GM13977 (cell line): ENCODE data around the gene PLEKHA8.

Source experiments
- DNase-seq: peaks from one replicate; pipeline ENCODE4 v3.0.0; 2012; ENCODE audit warnings: low spot score
- in situ Hi-C: fragments of 300-500 bp; cut with MboI; formaldehyde crosslinking; loops from one replicate; pipeline ENCODE4 v1.12.0; 2022; ENCODE audit warnings: low sequenced_read_pairs, low pct_unique_long_range_greater_than_20kb, mixed read lengths, inconsistent platforms; ENCODE audit not compliant: unreplicated experiment
- TF ChIP-seq, protein P1 (sequence below): IDR thresholded peaks from 2 replicates; pipeline ENCODE4 v1.5.1; 2012; ENCODE audit warnings: mild to moderate bottlenecking, control low read depth; ENCODE audit not compliant: insufficient read depth; ENCODE audit errors: extremely low read depth, missing control alignments

PLEKHA8 gene

DNA sequence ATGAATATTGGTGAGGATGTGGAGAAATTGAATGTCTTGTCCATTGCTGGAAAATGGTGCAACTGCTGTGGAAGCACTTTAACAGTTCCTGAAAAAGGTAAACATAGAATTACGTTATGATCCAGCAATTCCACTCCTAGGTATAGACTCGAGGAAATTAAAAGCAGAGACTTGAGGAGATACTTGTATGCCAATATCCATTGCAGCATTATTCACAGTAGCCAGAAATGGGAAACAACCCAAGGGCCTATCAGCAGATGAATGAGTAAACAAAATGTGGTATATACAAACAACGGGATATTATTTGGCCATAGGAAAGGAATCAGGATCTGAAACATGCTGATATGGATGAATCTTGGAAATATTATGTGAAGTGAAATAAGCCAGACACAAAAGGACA lies 74.1 kb downstream of the PLEKHA8 start:
- TF ChIP-seq, protein P1, sequence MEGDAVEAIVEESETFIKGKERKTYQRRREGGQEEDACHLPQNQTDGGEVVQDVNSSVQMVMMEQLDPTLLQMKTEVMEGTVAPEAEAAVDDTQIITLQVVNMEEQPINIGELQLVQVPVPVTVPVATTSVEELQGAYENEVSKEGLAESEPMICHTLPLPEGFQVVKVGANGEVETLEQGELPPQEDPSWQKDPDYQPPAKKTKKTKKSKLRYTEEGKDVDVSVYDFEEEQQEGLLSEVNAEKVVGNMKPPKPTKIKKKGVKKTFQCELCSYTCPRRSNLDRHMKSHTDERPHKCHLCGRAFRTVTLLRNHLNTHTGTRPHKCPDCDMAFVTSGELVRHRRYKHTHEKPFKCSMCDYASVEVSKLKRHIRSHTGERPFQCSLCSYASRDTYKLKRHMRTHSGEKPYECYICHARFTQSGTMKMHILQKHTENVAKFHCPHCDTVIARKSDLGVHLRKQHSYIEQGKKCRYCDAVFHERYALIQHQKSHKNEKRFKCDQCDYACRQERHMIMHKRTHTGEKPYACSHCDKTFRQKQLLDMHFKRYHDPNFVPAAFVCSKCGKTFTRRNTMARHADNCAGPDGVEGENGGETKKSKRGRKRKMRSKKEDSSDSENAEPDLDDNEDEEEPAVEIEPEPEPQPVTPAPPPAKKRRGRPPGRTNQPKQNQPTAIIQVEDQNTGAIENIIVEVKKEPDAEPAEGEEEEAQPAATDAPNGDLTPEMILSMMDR, result no peak
- in situ Hi-C loops, result no loop called here

DNA sequence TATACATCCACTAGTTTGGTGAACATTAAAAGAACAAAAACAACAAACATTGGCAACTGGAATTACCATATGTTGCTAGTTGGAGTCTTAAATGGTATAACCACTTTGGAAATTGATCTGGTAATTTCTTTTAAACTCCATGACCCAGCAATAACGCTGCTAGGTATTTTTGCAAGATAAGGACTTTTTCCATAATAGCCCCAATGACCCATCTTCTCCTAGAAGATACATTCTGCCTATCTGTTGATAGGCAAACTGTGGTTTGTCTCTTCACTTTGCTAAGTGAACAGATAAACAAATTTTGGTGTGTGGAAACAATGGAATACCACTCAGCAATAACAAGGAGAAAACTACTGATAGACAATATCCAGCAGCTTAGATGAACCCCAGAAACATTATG lies 75.9 kb downstream of the PLEKHA8 start:
- TF ChIP-seq, protein P1, result no peak
- in situ Hi-C loops, result no loop called here
- DNase-seq, result no peak

More for the DNA sequence above, 74.1 kb downstream of the PLEKHA8 start:
- DNase-seq, result no peak

DNA sequence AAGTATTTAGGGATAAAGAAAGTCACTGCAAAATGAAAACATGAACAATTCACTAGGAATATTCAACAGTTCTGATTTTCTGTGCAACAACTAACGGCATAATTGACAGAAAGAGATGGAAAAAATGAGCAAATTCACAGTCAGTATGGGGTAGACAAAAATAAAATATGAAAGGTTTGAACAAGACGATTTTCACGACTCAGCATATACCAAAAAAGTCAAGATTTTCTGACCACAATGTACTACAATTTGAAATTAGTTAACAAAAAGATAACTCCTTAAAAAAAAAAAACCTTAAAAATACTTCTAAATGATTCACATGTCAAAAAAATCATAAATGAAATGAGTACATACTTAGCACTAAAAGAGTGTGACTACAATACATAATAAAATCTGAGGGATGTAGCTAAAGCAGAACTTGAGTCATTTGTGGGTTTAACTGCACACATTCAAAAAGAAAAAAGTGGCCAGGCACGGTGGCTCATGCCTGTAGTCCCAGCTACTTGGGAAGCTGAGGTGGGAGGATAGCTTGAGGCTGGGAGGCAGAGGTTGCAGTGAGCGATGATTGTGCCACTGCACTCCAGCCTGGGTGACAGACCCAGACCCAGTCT lies 84.0 kb downstream of the PLEKHA8 start:
- no peak for DNase-seq
- TF ChIP-seq, protein P1, result no peak
- in situ Hi-C loops, result no loop called here

DNA sequence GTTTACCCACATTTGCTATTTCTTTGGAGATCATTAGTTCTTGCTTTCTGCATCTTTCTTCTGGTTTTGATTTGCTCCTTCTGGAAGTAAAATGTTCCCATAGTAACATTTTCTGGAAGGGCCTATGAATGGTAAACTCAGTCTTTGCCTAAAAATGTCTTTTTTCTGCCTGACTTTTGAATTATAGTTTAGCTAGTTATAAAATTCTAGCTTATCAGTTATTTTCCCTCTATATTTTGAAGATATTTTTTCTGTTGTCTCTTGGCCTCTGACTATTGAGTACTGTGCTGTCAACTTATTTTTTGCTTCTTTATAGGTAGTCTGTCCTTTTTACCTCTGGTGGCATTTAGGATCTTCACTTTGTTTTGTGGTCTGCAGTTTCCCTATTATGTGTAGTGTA lies 84.9 kb downstream of the PLEKHA8 start:
- in situ Hi-C loops, result no loop called here
- no peak for DNase-seq
- TF ChIP-seq, protein P1, result no peak

DNA sequence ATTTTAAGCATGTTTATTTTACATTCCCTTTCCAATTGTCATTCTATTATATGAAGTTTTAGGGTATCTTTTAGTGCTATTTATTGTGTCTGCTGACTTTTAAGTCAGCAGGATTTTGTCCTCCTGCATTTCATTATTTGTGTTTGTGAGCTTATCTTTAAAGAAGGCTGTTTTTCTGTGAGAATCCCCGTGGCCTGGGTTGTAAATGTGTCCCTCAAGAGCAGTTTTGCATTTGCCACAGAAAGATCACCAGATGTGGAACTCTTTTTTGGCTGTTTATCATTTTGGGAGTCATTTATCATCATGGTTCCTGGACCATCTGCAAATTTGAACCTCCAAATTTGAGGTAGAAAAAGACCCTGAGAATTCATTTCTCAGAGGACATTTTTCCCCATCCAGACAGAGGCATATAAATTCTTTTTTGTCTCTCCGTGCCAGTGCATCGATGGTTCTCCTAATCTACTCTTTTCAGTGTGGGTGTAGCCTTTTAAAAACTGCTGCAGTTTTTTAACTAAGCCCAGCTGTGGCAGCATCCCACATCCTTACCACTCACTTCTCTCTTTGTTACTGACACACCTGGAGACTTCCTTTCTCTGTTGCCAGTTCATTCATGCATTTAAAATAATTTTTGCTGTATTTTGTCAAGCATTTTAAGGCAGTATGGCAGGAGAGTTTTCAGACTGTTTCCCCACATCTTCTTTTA lies 86.5 kb downstream of the PLEKHA8 start:
- TF ChIP-seq, protein P1, result no peak
- no peak for DNase-seq
- in situ Hi-C loops, result no loop called here

DNA sequence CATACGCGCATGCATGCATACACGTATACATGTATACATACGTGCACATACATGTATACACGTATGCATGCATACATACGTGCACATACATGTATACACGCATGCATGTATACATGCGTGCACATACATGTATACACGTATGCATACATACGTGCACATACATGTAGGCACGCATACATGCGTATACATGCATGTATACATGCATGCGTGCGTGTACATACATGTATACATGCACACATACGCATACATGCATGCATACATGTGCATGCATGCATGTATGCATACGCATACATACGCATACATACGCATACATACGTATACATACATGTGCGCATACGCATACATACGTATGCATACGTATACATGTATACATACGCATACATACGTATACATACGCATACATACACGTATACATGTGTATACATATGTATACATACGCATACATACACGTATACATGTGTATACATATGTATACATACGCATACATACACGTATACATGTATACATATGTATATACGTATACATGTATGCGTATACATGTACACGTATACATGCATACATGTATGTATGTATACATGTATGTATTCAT lies 87.6 kb downstream of the PLEKHA8 start:
- in situ Hi-C loops, result no loop called here
- TF ChIP-seq, protein P1, result no peak
- DNase-seq, result no peak
